GM12878 (cell line): ENCODE results near the gene PRKAR2B. TPM values are rescaled to one million over a fixed set of nuclear protein-coding genes. Genes with fewer than 3 reads are reported as not detected.

ENCODE experiments used
- ATAC-seq: fragments of 200-7000 bp; cut with Tn5 transposase; 3 replicates; pipeline ENCODE4 v1.9.1; 2020; ENCODE audit warnings: mild to moderate bottlenecking, moderate library complexity
- BruUV-seq: library from RNA; stranded (reverse); fragments of 400-500 nt; replicated peaks from 2 replicates; lab custom pipeline; 2021; lab: Mats Ljungman, UMichigan
- CTCF ChIA-PET: fragments of 300-600 bp; sonication (Branson Sonifier 250); formaldehyde crosslinking; extraction: SDS; loops from one replicate; lab custom pipeline; 2021; ENCODE audit warnings: inconsistent platforms; lab: Yijun Ruan, JAX
- POLR2A ChIA-PET: fragments of 350-600 bp; formaldehyde crosslinking; extraction: SDS; loops from one replicate; lab custom pipeline; 2021; ENCODE audit warnings: inconsistent platforms; lab: Charles Lee
- RAD21 ChIA-PET: fragments of 300-600 bp; sonication (Branson Sonifier 250); formaldehyde crosslinking; loops from one replicate; lab custom pipeline; 2023; ENCODE audit warnings: antibody characterized with exemption; ENCODE audit not compliant: unreplicated experiment; lab: Charles Lee
- SMC1A ChIA-PET: fragments of 300-600 bp; sonication (Branson Sonifier 250); formaldehyde crosslinking; loops from one replicate; lab custom pipeline; 2023; ENCODE audit not compliant: unreplicated experiment, uncharacterized antibody; lab: Charles Lee
- DNase-seq: peaks from one replicate; pipeline ENCODE4 v3.0.0-alpha.2; 2011; ENCODE audit warnings: low read depth, low spot score
- FAIRE-seq: peaks from 3 replicates; lab custom pipeline; 2011; peaks lifted over from hg19 to GRCh38; lab: Jason Lieb, UNC
- H2AFZ ChIP-seq: 2 replicates; pipeline ENCODE4 v1.6.0; 2011; ENCODE audit warnings: low read depth, low read length, control low read depth; ENCODE audit not compliant: control insufficient read depth
- H3K27ac ChIP-seq: 2 replicates; pipeline ENCODE4 v1.5.1; 2011; ENCODE audit warnings: control low read depth; ENCODE audit not compliant: control insufficient read depth, insufficient read depth
- H3K27me3 ChIP-seq, 2 experiments: replicated peaks in 1 of 2; 2 replicates each; pipeline versions ENCODE4 v1.6.0 to v1.6.1; 2011; ENCODE audit warnings: low read length in 1 of 2; ENCODE audit not compliant: control insufficient read depth in 2 of 2, insufficient read depth in 2 of 2
- H3K36me3 ChIP-seq, 2 experiments: 2 replicates each; pipeline ENCODE4 v1.5.1; 2011; ENCODE audit warnings: low read length in 1 of 2; ENCODE audit not compliant: control insufficient read depth in 2 of 2, insufficient read depth in 2 of 2
- H3K4me1 ChIP-seq: 2 replicates; pipeline ENCODE4 v1.6.1; 2011; ENCODE audit warnings: mild to moderate bottlenecking, low read length, moderate library complexity, mixed read lengths; ENCODE audit not compliant: control insufficient read depth, insufficient read depth
- H3K4me2 ChIP-seq: 2 replicates; pipeline ENCODE4 v1.6.0; 2011; ENCODE audit warnings: control low read depth; ENCODE audit not compliant: control insufficient read depth, insufficient read depth
- H3K4me3 ChIP-seq: fragments of 200-600 bp; sonication (generic); 2 replicates; pipeline ENCODE4 v1.5.1; 2016
- H3K79me2 ChIP-seq: 2 replicates; pipeline ENCODE4 v1.6.0; 2011; ENCODE audit warnings: low read length; ENCODE audit not compliant: control insufficient read depth, insufficient read depth
- H3K9ac ChIP-seq: 2 replicates; pipeline ENCODE4 v1.8.0; 2011; ENCODE audit warnings: low read length, control low read depth, mixed read lengths; ENCODE audit not compliant: control insufficient read depth, insufficient read depth
- H3K9me3 ChIP-seq: replicated peaks from 3 replicates; pipeline ENCODE4 v1.5.1; 2011; ENCODE audit warnings: mild to moderate bottlenecking, low read length; ENCODE audit not compliant: control insufficient read depth, insufficient read depth
- H4K20me1 ChIP-seq: 2 replicates; pipeline ENCODE4 v1.6.0; 2011; ENCODE audit not compliant: control insufficient read depth, insufficient read depth
- BRCA1 ChIP-seq: IDR thresholded peaks from 2 replicates; pipeline ENCODE4 v1.6.1; 2011; ENCODE audit warnings: low read depth, low read length, improper control_type of control experiment
- EED ChIP-seq: sonication (generic); IDR thresholded peaks from 2 replicates; pipeline ENCODE4 v1.6.1; 2016; ENCODE audit warnings: antibody characterized with exemption, low read depth
- KLF5 ChIP-seq: fragments of 450-650 bp; IDR thresholded peaks from 2 replicates; pipeline ENCODE4 v1.6.1; 2014; ENCODE audit warnings: mild to moderate bottlenecking; ENCODE audit not compliant: partially characterized antibody
- LARP7 ChIP-seq: fragments of 450-650 bp; IDR thresholded peaks from 2 replicates; pipeline ENCODE4 v1.6.1; 2017; ENCODE audit warnings: mild to moderate bottlenecking
- MTA2 ChIP-seq: fragments of 450-650 bp; IDR thresholded peaks from 2 replicates; pipeline ENCODE4 v1.6.1; 2016; ENCODE audit warnings: low read depth, mild to moderate bottlenecking, moderate library complexity
- POLR2A ChIP-seq: IDR thresholded peaks from 2 replicates; pipeline ENCODE4 v1.6.1; 2011; ENCODE audit warnings: low read depth, mild to moderate bottlenecking, low read length
- POLR2AphosphoS5 ChIP-seq: IDR thresholded peaks from 2 replicates; pipeline ENCODE4 v1.6.1; 2011; ENCODE audit warnings: mild to moderate bottlenecking, low read length, inconsistent platforms
- RBBP5 ChIP-seq: fragments of 200-600 bp; sonication (generic); conservative IDR thresholded peaks from 2 replicates; pipeline ENCODE4 v1.6.1; 2016
- SIN3A ChIP-seq: IDR thresholded peaks from 2 replicates; pipeline ENCODE4 v1.6.1; 2012; ENCODE audit warnings: low read depth, low read length, improper control_type of control experiment
- SMARCA5 ChIP-seq: fragments of 450-650 bp; IDR thresholded peaks from 2 replicates; pipeline ENCODE4 v1.6.1; 2017; ENCODE audit warnings: mild to moderate bottlenecking
- SREBF2 ChIP-seq: IDR thresholded peaks from 2 replicates; pipeline ENCODE4 v1.6.1; 2012; ENCODE audit warnings: mild to moderate bottlenecking, low read length
- SRF ChIP-seq, 2 experiments: IDR thresholded peaks; 2 replicates each; pipeline ENCODE4 v1.6.1; 2011; ENCODE audit warnings: low read depth in 2 of 2, low read length in 2 of 2, mild to moderate bottlenecking in 1 of 2, moderate library complexity in 1 of 2
- YBX1 ChIP-seq: fragments of 450-650 bp; IDR thresholded peaks from 2 replicates; pipeline ENCODE4 v1.6.1; 2016; ENCODE audit warnings: antibody characterized with exemption
- ZNF207 ChIP-seq: fragments of 450-650 bp; IDR thresholded peaks from 2 replicates; pipeline ENCODE4 v1.6.1; 2014; ENCODE audit warnings: antibody characterized with exemption, mild to moderate bottlenecking, borderline replicate concordance
- WGBS: methylation state at CpG from one replicate; pipeline ENCODE4 v1.1.6; 2016; ENCODE audit warnings: low lambda C conversion rate; ENCODE audit not compliant: insufficient replicate concordance, insufficient coverage; ENCODE audit errors: missing lambda C conversion rate; 5-methylcytosine and 5-hydroxymethylcytosine counted together
- in situ Hi-C: fragments of 300-500 bp; cut with MboI; formaldehyde crosslinking; loops from 9 replicates; pipeline ENCODE4 v1.14.3; 2018; ENCODE audit warnings: mixed read lengths
- intact Hi-C: fragments of 100-400 bp; cut with micrococcal nuclease; formaldehyde crosslinking; loops from one replicate; pipeline ENCODE4 v1.14.2; 2022; ENCODE audit not compliant: unreplicated experiment
- polyA plus RNA-seq, 11 experiments: library from polyadenylated mRNA; depleted of rRNA in 4 of 11; unstranded in 6 of 11; stranded (reverse) in 5 of 11; fragments of >200 nt; fragmentation: Nextera tagmentation in 4 of 11; fragmentation: Illumina TruSeq in 1 of 11; extraction: Ambion mirVana in 4 of 11; extraction: Trizol in 1 of 11; gene quantifications; 1 replicate in 1 of 11; 2 replicates in 10 of 11; pipeline versions ENCODE4 v1.2.1 to v1.2.3, GENCODE V29; 2011 to 2016; ENCODE audit warnings: inconsistent platforms in 2 of 11, missing spikeins in 2 of 11, low read depth in 1 of 11
- total RNA-seq, 4 experiments: library from RNA; depleted of rRNA in 3 of 4; stranded (reverse); fragments of >200 nt in 3 of 4; fragmentation: Illumina TruSeq in 1 of 4; extraction: Trizol in 1 of 4; gene quantifications; 2 replicates each; pipeline versions ENCODE4 v1.2.1 to v1.2.3, GENCODE V29; 2013 to 2021
- TF ChIP-seq, protein P1 (sequence below): IDR thresholded peaks from 2 replicates; pipeline ENCODE4 v1.6.1; 2011; ENCODE audit warnings: low read depth, low read length, improper control_type of control experiment, borderline replicate concordance
- TF ChIP-seq, protein P2 (sequence below): IDR thresholded peaks from 2 replicates; pipeline ENCODE4 v1.6.1; 2012; ENCODE audit warnings: low read depth, low read length, improper control_type of control experiment
- TF ChIP-seq, protein P3 (sequence below): IDR thresholded peaks from 2 replicates; pipeline ENCODE4 v1.6.1; 2012; ENCODE audit warnings: improper control_type of control experiment, low read depth, low read length; ENCODE audit not compliant: insufficient replicate concordance

PRKAR2B gene
- total and polyA plus RNA-seq, 10 of the 15 experiments (the other 5 are each of a cell fraction or from before 2014, with no cell fraction given), result 0.01 to 0.18 (median 0.04) TPM; not detected in 4

DNA sequence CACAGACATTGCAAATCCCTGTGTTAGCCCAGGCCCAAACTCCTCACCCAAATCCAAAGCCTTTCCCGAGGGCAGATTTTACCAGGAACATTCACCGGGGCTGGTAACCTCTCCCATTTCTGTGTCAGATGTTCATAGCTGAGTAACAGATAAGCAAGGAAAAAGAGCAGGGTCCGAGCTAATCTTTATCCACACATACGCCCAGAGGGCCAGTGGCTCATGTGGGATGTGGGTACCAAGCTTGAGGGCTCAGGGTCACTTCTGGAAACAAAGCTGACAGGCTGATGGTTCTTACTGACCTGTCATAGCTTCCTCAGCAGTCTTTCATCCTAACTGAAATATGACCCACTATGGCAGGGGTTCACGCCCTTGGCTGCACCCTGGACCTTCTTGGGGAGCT, 164.1 kb downstream of the PRKAR2B start:
- no peaks in the 10 kb centered on the region for H3K4me1 ChIP-seq
- H4K20me1 ChIP-seq, result no peaks in the 10 kb centered on the region
- BruUV-seq, result no TSS peak
- RAD21 ChIA-PET, result interaction anchor here (0.6 to 1.2 kb wide), 2 partner anchors 40 to 1086 kb away, joined by 3 to 4 read pairs; partner anchors contain the start of gene HBP1
- no peaks in the 10 kb centered on the region for H3K79me2 ChIP-seq
- ATAC-seq, result no peak
- no peak for DNase-seq
- no peaks in the 10 kb centered on the region for H3K27me3 ChIP-seq
- in situ Hi-C loops (loop anchor here (10.0 kb wide), 1 partner anchor 516 kb away; no protein-coding TSS in a partner anchor), intact Hi-C loops (no loop called here)
- H3K9me3 ChIP-seq, result no peaks in the 10 kb centered on the region; the same call in 1 of the 3 replicates
- no peak overlapping the region for H3K9ac ChIP-seq
- no peak overlapping the region for H2AFZ ChIP-seq
- H3K36me3 ChIP-seq, result peaks cover 2 to 10% of the 10 kb centered on the region in 2 experiments; a peak in 3 of 4 replicates
- no peak overlapping the region for H3K4me2 ChIP-seq
- no peak for FAIRE-seq
- H3K4me3 ChIP-seq, result no peak overlapping the region
- SMC1A ChIA-PET, result interaction anchor here (1.0 to 1.5 kb wide), 2 partner anchors 26 to 412 kb away, joined by 3 read pairs; no protein-coding TSS in a partner anchor
- TF ChIP-seq KLF5 (no peak), SREBF2 (no peak), BRCA1 (no peak), SMARCA5 (no peak), ZNF207 (no peak), POLR2A (no peak), MTA2 (no peak), POLR2AphosphoS5 (no peak), YBX1 (no peak), RBBP5 (no peak), LARP7 (no peak), SRF (IDR thresholded peaks at IDR 0.05; ENCODE audit: low read depth in 2 of 2, low read length in 2 of 2) (no peak), SIN3A (no peak), EED (no peak)
- TF ChIP-seq, protein P1, sequence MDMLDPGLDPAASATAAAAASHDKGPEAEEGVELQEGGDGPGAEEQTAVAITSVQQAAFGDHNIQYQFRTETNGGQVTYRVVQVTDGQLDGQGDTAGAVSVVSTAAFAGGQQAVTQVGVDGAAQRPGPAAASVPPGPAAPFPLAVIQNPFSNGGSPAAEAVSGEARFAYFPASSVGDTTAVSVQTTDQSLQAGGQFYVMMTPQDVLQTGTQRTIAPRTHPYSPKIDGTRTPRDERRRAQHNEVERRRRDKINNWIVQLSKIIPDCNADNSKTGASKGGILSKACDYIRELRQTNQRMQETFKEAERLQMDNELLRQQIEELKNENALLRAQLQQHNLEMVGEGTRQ, result no peak
- TF ChIP-seq, protein P2, sequence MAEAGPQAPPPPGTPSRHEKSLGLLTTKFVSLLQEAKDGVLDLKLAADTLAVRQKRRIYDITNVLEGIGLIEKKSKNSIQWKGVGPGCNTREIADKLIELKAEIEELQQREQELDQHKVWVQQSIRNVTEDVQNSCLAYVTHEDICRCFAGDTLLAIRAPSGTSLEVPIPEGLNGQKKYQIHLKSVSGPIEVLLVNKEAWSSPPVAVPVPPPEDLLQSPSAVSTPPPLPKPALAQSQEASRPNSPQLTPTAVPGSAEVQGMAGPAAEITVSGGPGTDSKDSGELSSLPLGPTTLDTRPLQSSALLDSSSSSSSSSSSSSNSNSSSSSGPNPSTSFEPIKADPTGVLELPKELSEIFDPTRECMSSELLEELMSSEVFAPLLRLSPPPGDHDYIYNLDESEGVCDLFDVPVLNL, result no peak
- TF ChIP-seq, protein P3, sequence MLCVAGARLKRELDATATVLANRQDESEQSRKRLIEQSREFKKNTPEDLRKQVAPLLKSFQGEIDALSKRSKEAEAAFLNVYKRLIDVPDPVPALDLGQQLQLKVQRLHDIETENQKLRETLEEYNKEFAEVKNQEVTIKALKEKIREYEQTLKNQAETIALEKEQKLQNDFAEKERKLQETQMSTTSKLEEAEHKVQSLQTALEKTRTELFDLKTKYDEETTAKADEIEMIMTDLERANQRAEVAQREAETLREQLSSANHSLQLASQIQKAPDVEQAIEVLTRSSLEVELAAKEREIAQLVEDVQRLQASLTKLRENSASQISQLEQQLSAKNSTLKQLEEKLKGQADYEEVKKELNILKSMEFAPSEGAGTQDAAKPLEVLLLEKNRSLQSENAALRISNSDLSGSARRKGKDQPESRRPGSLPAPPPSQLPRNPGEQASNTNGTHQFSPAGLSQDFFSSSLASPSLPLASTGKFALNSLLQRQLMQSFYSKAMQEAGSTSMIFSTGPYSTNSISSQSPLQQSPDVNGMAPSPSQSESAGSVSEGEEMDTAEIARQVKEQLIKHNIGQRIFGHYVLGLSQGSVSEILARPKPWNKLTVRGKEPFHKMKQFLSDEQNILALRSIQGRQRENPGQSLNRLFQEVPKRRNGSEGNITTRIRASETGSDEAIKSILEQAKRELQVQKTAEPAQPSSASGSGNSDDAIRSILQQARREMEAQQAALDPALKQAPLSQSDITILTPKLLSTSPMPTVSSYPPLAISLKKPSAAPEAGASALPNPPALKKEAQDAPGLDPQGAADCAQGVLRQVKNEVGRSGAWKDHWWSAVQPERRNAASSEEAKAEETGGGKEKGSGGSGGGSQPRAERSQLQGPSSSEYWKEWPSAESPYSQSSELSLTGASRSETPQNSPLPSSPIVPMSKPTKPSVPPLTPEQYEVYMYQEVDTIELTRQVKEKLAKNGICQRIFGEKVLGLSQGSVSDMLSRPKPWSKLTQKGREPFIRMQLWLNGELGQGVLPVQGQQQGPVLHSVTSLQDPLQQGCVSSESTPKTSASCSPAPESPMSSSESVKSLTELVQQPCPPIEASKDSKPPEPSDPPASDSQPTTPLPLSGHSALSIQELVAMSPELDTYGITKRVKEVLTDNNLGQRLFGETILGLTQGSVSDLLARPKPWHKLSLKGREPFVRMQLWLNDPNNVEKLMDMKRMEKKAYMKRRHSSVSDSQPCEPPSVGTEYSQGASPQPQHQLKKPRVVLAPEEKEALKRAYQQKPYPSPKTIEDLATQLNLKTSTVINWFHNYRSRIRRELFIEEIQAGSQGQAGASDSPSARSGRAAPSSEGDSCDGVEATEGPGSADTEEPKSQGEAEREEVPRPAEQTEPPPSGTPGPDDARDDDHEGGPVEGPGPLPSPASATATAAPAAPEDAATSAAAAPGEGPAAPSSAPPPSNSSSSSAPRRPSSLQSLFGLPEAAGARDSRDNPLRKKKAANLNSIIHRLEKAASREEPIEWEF, result no peak
- TF ChIP-seq, all 136 proteins: peak for 0
- POLR2A ChIA-PET, result no interaction called here
- H3K27ac ChIP-seq, result no peak overlapping the region
- WGBS, result 88% methylated on average over 5 of the region's 5 CpGs
- CTCF ChIA-PET, result interaction anchor here (1.4 kb wide), 1 partner anchor 14 kb away, joined by 4 read pairs; no protein-coding TSS in a partner anchor
